HEK293 (cell line): ENCODE measurements around the gene SETD1B.

Experiments used
- CTCF ChIA-PET: fragments of 350-600 bp; formaldehyde crosslinking; extraction: SDS; loops from one replicate; lab custom pipeline; 2021; ENCODE audit warnings: antibody characterized with exemption; lab: Yijun Ruan, JAX
- POLR2A ChIA-PET: fragments of 300-600 bp; formaldehyde crosslinking; extraction: SDS; loops from one replicate; lab custom pipeline; 2020; ENCODE audit warnings: antibody characterized with exemption, inconsistent platforms; lab: Yijun Ruan, JAX
- H3K27ac ChIP-seq: fragments of 200-500 bp; sonication (Bioruptor generic); 2 replicates; pipeline ENCODE4 v1.5.1; 2014; ENCODE audit warnings: low read depth, low read length, control low read depth, inconsistent platforms; ENCODE audit errors: extremely low read depth
- H3K36me3 ChIP-seq, 2 experiments: fragments of 200-500 bp in 1 of 2; sonication (Bioruptor generic) in 1 of 2; 1 replicate in 1 of 2; 2 replicates in 1 of 2; pipeline ENCODE4 v1.5.1; 2014 to 2017; ENCODE audit warnings: inconsistent platforms in 2 of 2, low read length in 2 of 2; ENCODE audit not compliant: control insufficient read depth in 2 of 2, insufficient read depth in 1 of 2
- H3K4me1 ChIP-seq: fragments of 200-500 bp; sonication (Bioruptor generic); 2 replicates; pipeline ENCODE4 v1.5.1; 2014; ENCODE audit warnings: mild to moderate bottlenecking, low read length, inconsistent platforms; ENCODE audit not compliant: control insufficient read depth, insufficient read depth
- H3K4me3 ChIP-seq: 2 replicates; pipeline ENCODE4 v1.5.1; 2011; ENCODE audit warnings: low read depth, mild to moderate bottlenecking, control low read depth, low read length, moderate library complexity
- H3K9me3 ChIP-seq: fragments of 200-500 bp; sonication (Bioruptor generic); 2 replicates; pipeline ENCODE4 v1.5.1; 2014; ENCODE audit warnings: low read depth, low read length, inconsistent platforms; ENCODE audit not compliant: control insufficient read depth, insufficient read depth
- FEZF1 ChIP-seq: fragments of 450-650 bp; formaldehyde crosslinking; IDR thresholded peaks from 2 replicates; pipeline ENCODE4 v1.5.1; 2016; ENCODE audit warnings: missing biosample characterization, missing genetic modification characterization
- HOXD13 ChIP-seq: sonication (generic); formaldehyde crosslinking; IDR thresholded peaks from 2 replicates; pipeline ENCODE4 v1.8.0; 2022; ENCODE audit warnings: missing genetic modification reagents, borderline replicate concordance
- OVOL3 ChIP-seq: fragments of 450-650 bp; formaldehyde crosslinking; IDR thresholded peaks from 2 replicates; pipeline ENCODE4 v1.5.1; 2016; ENCODE audit warnings: missing biosample characterization, missing genetic modification characterization
- PRDM1 ChIP-seq: fragments of 450-650 bp; formaldehyde crosslinking; IDR thresholded peaks from 2 replicates; pipeline ENCODE4; 2016; ENCODE audit warnings: missing biosample characterization, missing genetic modification characterization
- SCRT1 ChIP-seq: fragments of 450-650 bp; formaldehyde crosslinking; IDR thresholded peaks from 2 replicates; pipeline ENCODE4 v1.5.1; 2016; ENCODE audit warnings: missing biosample characterization, missing genetic modification characterization, borderline replicate concordance
- SCRT2 ChIP-seq: fragments of 450-650 bp; formaldehyde crosslinking; IDR thresholded peaks from 2 replicates; pipeline ENCODE4 v1.5.1; 2016; ENCODE audit warnings: missing biosample characterization, missing genetic modification characterization
- SP3 ChIP-seq: fragments of 450-650 bp; formaldehyde crosslinking; IDR thresholded peaks from 2 replicates; pipeline ENCODE4 v1.5.1; 2016; ENCODE audit warnings: missing biosample characterization, missing genetic modification characterization
- ZBTB17 ChIP-seq: fragments of 450-650 bp; formaldehyde crosslinking; IDR thresholded peaks from 2 replicates; pipeline ENCODE4 v1.5.1; 2016; ENCODE audit warnings: missing biosample characterization, missing genetic modification characterization
- ZBTB20 ChIP-seq: fragments of 450-650 bp; formaldehyde crosslinking; IDR thresholded peaks from 2 replicates; pipeline ENCODE4 v1.5.1; 2016; ENCODE audit warnings: missing biosample characterization, missing genetic modification characterization
- ZBTB7A ChIP-seq: fragments of 450-650 bp; formaldehyde crosslinking; IDR thresholded peaks from 2 replicates; pipeline ENCODE4 v1.5.1; 2016; ENCODE audit warnings: low read depth, missing biosample characterization, missing genetic modification characterization
- ZNF112 ChIP-seq: fragments of 450-650 bp; formaldehyde crosslinking; IDR thresholded peaks from 2 replicates; pipeline ENCODE4 v1.5.0; 2017; ENCODE audit warnings: missing biosample characterization, missing genetic modification characterization
- ZNF121 ChIP-seq: fragments of 450-650 bp; formaldehyde crosslinking; IDR thresholded peaks from 2 replicates; pipeline ENCODE4 v1.5.1; 2016; ENCODE audit warnings: missing biosample characterization, missing genetic modification characterization
- ZNF16 ChIP-seq: fragments of 450-650 bp; formaldehyde crosslinking; IDR thresholded peaks from 2 replicates; pipeline ENCODE4 v1.5.1; 2016; ENCODE audit warnings: low read depth, missing biosample characterization, missing genetic modification characterization
- ZNF2 ChIP-seq: fragments of 450-650 bp; formaldehyde crosslinking; IDR thresholded peaks from 2 replicates; pipeline ENCODE4 v1.5.1; 2016; ENCODE audit warnings: missing biosample characterization, missing genetic modification characterization
- ZNF23 ChIP-seq: fragments of 450-650 bp; formaldehyde crosslinking; IDR thresholded peaks from 2 replicates; pipeline ENCODE4 v1.5.1; 2016; ENCODE audit warnings: missing biosample characterization, missing genetic modification characterization, borderline replicate concordance
- ZNF423 ChIP-seq: fragments of 450-650 bp; formaldehyde crosslinking; IDR thresholded peaks from 2 replicates; pipeline ENCODE4 v1.5.1; 2016; ENCODE audit warnings: missing biosample characterization, missing genetic modification characterization
- ZNF548 ChIP-seq: fragments of 450-650 bp; formaldehyde crosslinking; IDR thresholded peaks from 2 replicates; pipeline ENCODE4 v1.5.1; 2016; ENCODE audit warnings: missing biosample characterization, missing genetic modification characterization
- ZNF558 ChIP-seq: fragments of 450-650 bp; formaldehyde crosslinking; IDR thresholded peaks from 2 replicates; pipeline ENCODE4 v1.5.1; 2016; ENCODE audit warnings: missing biosample characterization, missing genetic modification characterization
- ZNF664 ChIP-seq: fragments of 450-650 bp; formaldehyde crosslinking; IDR thresholded peaks from 2 replicates; pipeline ENCODE4 v1.5.1; 2016; ENCODE audit warnings: missing biosample characterization, missing genetic modification characterization
- ZNF670 ChIP-seq: fragments of 450-650 bp; formaldehyde crosslinking; IDR thresholded peaks from 2 replicates; pipeline ENCODE4 v1.5.1; 2016; ENCODE audit warnings: missing biosample characterization, missing genetic modification characterization, low read depth
- ZNF777 ChIP-seq: fragments of 450-650 bp; formaldehyde crosslinking; IDR thresholded peaks from 2 replicates; pipeline ENCODE4 v1.5.1; 2017; ENCODE audit warnings: missing biosample characterization, missing genetic modification characterization, borderline replicate concordance
- ZNF785 ChIP-seq: fragments of 450-650 bp; formaldehyde crosslinking; IDR thresholded peaks from 2 replicates; pipeline ENCODE4 v1.5.1; 2016; ENCODE audit warnings: missing biosample characterization, missing genetic modification characterization
- ZNF837 ChIP-seq: fragments of 450-650 bp; formaldehyde crosslinking; IDR thresholded peaks from 2 replicates; pipeline ENCODE4 v1.5.1; 2016; ENCODE audit warnings: missing biosample characterization, missing genetic modification characterization
- ZSCAN16 ChIP-seq: fragments of 450-650 bp; formaldehyde crosslinking; IDR thresholded peaks from 2 replicates; pipeline ENCODE4 v1.5.1; 2016; ENCODE audit warnings: missing biosample characterization, missing genetic modification characterization
- ZSCAN18 ChIP-seq: fragments of 450-650 bp; formaldehyde crosslinking; IDR thresholded peaks from 2 replicates; pipeline ENCODE4 v1.5.1; 2016; ENCODE audit warnings: missing biosample characterization, missing genetic modification characterization
- TF ChIP-seq, protein P1 (sequence below): fragments of 450-650 bp; formaldehyde crosslinking; conservative IDR thresholded peaks from 2 replicates; pipeline ENCODE4 v1.5.1; 2016; ENCODE audit warnings: low read depth, missing biosample characterization, missing genetic modification characterization

The SETD1B gene

DNA sequence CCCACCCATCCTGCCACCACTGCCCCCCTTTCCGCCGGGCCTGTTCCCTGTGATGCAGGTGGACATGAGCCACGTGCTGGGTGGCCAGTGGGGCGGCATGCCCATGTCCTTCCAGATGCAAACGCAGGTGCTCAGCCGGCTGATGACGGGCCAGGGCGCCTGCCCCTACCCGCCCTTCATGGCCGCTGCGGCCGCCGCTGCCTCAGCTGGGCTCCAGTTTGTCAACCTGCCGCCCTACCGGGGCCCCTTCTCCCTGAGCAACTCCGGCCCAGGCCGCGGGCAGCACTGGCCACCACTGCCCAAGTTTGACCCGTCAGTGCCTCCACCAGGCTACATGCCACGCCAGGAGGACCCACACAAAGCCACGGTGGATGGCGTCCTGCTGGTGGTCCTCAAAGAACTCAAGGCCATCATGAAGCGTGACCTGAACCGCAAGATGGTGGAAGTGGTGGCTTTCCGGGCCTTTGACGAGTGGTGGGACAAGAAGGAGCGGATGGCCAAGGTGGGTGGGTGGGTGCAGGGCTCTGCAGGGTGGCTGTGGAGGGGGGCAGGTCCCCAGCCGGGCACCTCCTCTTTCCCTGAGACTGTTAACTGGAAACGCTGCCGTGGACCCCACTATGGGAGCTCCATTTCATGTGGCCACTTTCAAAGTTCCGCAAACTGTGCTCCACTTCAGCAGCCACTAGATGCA lies 10.8 kb downstream of the SETD1B start:
- TF ChIP-seq FEZF1 (tag by site-specific recombination) (no peak), OVOL3 (tag by site-specific recombination) (no peak), ZNF837 (tag by site-specific recombination) (no peak), ZNF112 (tag by site-specific recombination) (no peak), HOXD13 (CRISPR knock-in tag) (no peak), ZNF23 (no peak), PRDM1 (no peak), ZNF785 (tag by site-specific recombination) (no peak), ZBTB20 (no peak), SP3 (tag by site-specific recombination) (no peak), ZNF664 (tag by site-specific recombination) (no peak), ZNF548 (tag by site-specific recombination) (no peak), ZNF2 (tag by site-specific recombination) (no peak), ZSCAN18 (tag by site-specific recombination) (no peak), ZNF558 (tag by site-specific recombination) (no peak), ZNF777 (tag by site-specific recombination) (no peak), ZNF670 (tag by site-specific recombination) (no peak)
- TF ChIP-seq, protein P1, sequence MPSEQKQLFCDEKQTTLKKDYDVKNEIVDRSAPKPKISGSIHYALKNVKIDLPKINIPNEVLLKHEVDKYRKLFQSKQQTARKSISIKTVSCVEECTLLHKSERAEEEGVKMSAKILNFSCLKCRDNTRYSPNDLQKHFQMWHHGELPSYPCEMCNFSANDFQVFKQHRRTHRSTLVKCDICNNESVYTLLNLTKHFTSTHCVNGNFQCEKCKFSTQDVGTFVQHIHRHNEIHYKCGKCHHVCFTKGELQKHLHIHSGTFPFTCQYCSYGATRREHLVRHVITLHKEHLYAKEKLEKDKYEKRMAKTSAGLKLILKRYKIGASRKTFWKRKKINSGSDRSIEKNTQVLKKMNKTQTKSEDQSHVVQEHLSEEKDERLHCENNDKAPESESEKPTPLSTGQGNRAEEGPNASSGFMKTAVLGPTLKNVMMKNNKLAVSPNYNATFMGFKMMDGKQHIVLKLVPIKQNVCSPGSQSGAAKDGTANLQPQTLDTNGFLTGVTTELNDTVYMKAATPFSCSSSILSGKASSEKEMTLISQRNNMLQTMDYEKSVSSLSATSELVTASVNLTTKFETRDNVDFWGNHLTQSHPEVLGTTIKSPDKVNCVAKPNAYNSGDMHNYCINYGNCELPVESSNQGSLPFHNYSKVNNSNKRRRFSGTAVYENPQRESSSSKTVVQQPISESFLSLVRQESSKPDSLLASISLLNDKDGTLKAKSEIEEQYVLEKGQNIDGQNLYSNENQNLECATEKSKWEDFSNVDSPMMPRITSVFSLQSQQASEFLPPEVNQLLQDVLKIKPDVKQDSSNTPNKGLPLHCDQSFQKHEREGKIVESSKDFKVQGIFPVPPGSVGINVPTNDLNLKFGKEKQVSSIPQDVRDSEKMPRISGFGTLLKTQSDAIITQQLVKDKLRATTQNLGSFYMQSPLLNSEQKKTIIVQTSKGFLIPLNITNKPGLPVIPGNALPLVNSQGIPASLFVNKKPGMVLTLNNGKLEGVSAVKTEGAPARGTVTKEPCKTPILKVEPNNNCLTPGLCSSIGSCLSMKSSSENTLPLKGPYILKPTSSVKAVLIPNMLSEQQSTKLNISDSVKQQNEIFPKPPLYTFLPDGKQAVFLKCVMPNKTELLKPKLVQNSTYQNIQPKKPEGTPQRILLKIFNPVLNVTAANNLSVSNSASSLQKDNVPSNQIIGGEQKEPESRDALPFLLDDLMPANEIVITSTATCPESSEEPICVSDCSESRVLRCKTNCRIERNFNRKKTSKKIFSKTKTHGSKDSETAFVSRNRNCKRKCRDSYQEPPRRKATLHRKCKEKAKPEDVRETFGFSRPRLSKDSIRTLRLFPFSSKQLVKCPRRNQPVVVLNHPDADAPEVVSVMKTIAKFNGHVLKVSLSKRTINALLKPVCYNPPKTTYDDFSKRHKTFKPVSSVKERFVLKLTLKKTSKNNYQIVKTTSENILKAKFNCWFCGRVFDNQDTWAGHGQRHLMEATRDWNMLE: no peak
- peaks cover 22 to 80% of the 10 kb centered on the region in 2 experiments for H3K36me3 ChIP-seq
- no peak overlapping the region for H3K4me3 ChIP-seq
- no peaks in the 10 kb centered on the region for H3K9me3 ChIP-seq
- H3K4me1 ChIP-seq: peaks cover 5% of the 10 kb centered on the region; the same call in 1 of the 2 replicates
- POLR2A ChIA-PET: interaction anchor here (0.6 to 1.5 kb wide), 3 partner anchors 10 to 19 kb away, joined by 3 to 7 read pairs (median 3); no protein-coding TSS in a partner anchor
- CTCF ChIA-PET: interaction anchor here (15.1 kb wide), 1 partner anchor 20 kb away, joined by 393 read pairs; the partner anchor contains the start of gene RHOF
- no peak overlapping the region for H3K27ac ChIP-seq

DNA sequence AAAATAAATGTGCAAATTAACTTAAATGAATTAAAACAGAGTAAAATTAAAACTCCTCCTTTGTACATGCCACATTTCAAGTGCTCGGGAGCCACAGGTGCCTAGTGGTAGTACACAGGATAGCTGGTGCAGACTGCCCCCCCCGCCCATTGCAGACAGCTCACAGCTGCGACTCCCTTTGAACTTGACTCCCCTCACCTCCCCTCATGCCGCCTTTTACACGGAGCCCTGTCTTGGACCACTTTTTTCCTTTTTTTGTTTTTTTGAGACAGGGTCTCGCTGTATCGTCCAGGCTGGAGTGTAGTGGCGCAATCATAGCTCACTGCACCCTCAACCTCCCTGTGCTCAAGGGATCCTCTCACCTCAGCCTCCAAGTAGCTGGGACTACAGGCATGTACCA lies 11.5 kb downstream of the SETD1B start:
- Histone ChIP-seq H3K4me1 (peaks cover 5% of the 10 kb centered on the region; the same call in 1 of the 2 replicates), H3K9me3 (no peaks in the 10 kb centered on the region), H3K4me3 (no peak overlapping the region), H3K36me3 (peaks cover 22 to 80% of the 10 kb centered on the region in 2 experiments), H3K27ac (no peak overlapping the region)
- POLR2A ChIA-PET: interaction anchor here (0.6 to 1.5 kb wide), 3 partner anchors 9 to 20 kb away, joined by 3 to 7 read pairs (median 3); no protein-coding TSS in a partner anchor
- CTCF ChIA-PET: interaction anchor here (1.7 to 15.1 kb wide), 2 partner anchors 20 to 73 kb away, joined by 5 to 393 read pairs; partner anchors contain the start of genes PSMD9 and RHOF
- no peak for TF ChIP-seq ZNF16 (tag by site-specific recombination)
- peak; percentile 65; the same call in 1 of the 2 replicates for TF ChIP-seq ZNF121 (tag by site-specific recombination)
- TF ChIP-seq ZBTB17: no peak
- TF ChIP-seq ZNF423: no peak
- TF ChIP-seq FEZF1 (tag by site-specific recombination): no peak
- 0 out of 2 replicates have a peak, but pooled peaks have one; percentile 64 for TF ChIP-seq SCRT1 (tag by site-specific recombination)
- TF ChIP-seq ZSCAN16: no peak
- no peak for TF ChIP-seq ZNF777 (tag by site-specific recombination)
- TF ChIP-seq ZNF837 (tag by site-specific recombination): no peak
- peak; percentile 66; the same call in 1 of the 2 replicates for TF ChIP-seq SCRT2
- no peak for TF ChIP-seq ZBTB7A (tag by site-specific recombination)
